T-helper 2 cell treated with Interferon-gamma antibody and Interleukin-4, amounts not matched to agents 5 μg/mL and 100 μg/mL, for 36 hours (primary cell): ENCODE results near the gene RBMS2.
"Not testable (repeated sequence)": the region's sequence is repeated elsewhere in the genome, so short reads cannot be mapped to it uniquely, and the experiment has no call there.

Experiments
- DNase-seq: peaks from one replicate; pipeline ENCODE4 v3.0.0; 2021; ENCODE audit warnings: low spot score
- H3K27ac Mint-ChIP-seq: one replicate; pipeline ENCODE4 v1.8.0; 2021; ENCODE audit warnings: mild to moderate bottlenecking, mixed read lengths
- H3K27me3 Mint-ChIP-seq: one replicate; pipeline ENCODE4 v1.8.0; 2021; ENCODE audit warnings: low read depth, mixed read lengths
- H3K36me3 Mint-ChIP-seq: one replicate; pipeline ENCODE4 v1.8.0; 2021; ENCODE audit warnings: low read depth, mixed read lengths
- H3K4me1 Mint-ChIP-seq: one replicate; pipeline ENCODE4 v1.8.0; 2021; ENCODE audit warnings: low read depth, mixed read lengths
- H3K4me3 Mint-ChIP-seq: one replicate; pipeline ENCODE4 v1.8.0; 2022; ENCODE audit warnings: mild to moderate bottlenecking, moderate library complexity, mixed read lengths
- H3K9me3 Mint-ChIP-seq: one replicate; pipeline ENCODE4 v1.8.0; 2021; ENCODE audit warnings: mixed read lengths

RBMS2 gene

DNA sequence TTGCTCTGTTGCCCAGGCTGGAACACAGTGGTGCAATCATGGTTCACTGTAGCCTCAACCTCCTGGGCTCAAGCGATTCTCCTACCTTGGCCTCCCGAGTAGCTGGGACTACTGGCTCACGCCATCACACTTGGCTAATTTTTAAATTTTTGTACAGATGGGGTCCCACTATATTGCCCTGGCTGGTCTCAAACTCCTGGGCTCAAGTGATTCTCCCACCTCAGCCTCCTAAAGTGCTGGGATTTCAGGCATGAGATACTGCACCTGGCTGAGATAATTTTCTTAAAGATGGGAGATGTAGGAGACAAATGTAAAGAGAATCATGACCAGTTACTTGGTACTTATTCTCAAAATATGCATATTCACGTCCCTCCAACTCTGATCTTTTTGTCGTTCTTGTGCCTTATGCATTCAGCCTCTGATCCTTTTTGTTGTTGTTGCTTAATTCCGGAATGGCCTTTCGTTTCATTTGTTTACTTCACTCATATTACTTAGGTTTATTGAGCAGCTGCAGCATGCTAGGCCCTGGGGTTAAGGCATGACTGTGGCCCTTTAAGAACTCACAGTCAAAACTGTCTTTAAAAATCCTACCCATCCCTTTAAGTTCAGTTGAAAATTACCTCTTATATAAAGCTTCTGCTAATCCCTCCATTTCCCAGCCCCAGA lies 8.9 kb downstream of the RBMS2 start:
- no peak overlapping the region for H3K27ac Mint-ChIP-seq
- no peaks in the 10 kb centered on the region for H3K4me1 Mint-ChIP-seq
- no peaks in the 10 kb centered on the region for H3K27me3 Mint-ChIP-seq
- no peaks in the 10 kb centered on the region for H3K9me3 Mint-ChIP-seq
- no peaks in the 10 kb centered on the region for H3K36me3 Mint-ChIP-seq
- DNase-seq: no peak
- H3K4me3 Mint-ChIP-seq: no peak overlapping the region

DNA sequence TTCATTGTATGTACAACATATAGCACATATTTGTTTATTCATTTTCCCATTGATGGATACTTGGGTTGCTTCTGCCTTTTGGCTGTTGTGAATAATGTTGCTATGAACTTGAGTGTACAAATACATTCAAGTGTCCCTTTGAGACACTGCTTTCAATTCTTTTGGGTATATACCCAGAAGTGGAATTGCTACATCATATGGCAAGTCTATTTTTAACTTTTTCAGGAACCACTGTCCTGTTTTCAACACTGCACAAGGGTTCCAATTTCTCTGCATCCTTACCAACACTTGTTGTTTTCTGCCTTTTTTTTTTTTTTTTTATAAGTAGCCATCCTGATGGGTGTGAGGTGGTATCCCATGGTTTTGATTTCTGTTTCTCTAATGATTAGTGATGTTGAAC lies 15.9 kb downstream of the RBMS2 start:
- Mint-ChIP-seq H3K9me3 (no peaks in the 10 kb centered on the region), H3K4me3 (no peak overlapping the region), H3K4me1 (no peaks in the 10 kb centered on the region), H3K27me3 (no peaks in the 10 kb centered on the region), H3K36me3 (no peaks in the 10 kb centered on the region), H3K27ac (no peak overlapping the region)
- no peak for DNase-seq

DNA sequence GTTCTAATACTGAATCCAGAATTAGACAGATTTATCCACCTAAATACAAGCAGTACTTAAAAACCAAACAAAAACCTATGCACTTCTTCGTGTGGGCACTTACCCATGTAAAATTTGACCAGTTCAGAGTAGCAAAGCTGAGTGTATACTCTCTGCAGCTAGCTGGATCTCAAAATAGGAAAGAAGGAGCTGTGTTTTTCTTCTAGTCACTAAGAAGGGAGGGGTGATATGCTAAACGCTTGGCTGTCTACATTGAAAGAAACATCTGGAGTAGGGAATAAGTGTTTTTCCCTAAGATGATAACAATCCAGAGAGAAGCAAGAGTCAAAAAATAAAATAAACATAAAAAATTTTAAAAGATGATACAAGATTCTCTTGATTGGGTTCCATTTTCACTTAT lies 20.0 kb downstream of the RBMS2 start:
- Mint-ChIP-seq H3K36me3 (no peaks in the 10 kb centered on the region), H3K27ac (no peak overlapping the region), H3K4me1 (no peaks in the 10 kb centered on the region), H3K27me3 (no peaks in the 10 kb centered on the region), H3K9me3 (no peaks in the 10 kb centered on the region), H3K4me3 (no peak overlapping the region)
- DNase-seq: no peak

DNA sequence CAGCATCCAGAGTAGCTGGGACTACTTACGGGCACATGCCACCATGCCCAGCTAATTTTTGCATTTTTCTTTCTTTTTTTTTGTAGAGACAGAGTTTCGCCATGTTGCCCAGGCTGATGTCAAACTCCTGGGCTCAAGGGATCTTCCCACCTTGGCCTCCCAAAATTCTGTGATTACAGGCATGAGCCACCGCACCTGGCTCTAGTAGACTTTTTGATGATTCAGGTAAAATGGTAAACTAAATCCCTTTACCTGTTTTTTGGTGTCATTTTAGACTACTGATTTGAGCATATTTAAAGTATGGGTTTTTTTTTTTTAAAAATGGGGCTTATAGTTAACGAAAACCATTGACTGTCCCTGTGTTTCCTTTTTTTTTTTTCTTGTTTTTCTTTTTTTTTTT lies 20.5 kb downstream of the RBMS2 start:
- Mint-ChIP-seq H3K4me1 (no peaks in the 10 kb centered on the region), H3K27ac (no peak overlapping the region), H3K27me3 (no peaks in the 10 kb centered on the region), H3K9me3 (no peaks in the 10 kb centered on the region), H3K36me3 (no peaks in the 10 kb centered on the region), H3K4me3 (no peak overlapping the region)
- no peak for DNase-seq

DNA sequence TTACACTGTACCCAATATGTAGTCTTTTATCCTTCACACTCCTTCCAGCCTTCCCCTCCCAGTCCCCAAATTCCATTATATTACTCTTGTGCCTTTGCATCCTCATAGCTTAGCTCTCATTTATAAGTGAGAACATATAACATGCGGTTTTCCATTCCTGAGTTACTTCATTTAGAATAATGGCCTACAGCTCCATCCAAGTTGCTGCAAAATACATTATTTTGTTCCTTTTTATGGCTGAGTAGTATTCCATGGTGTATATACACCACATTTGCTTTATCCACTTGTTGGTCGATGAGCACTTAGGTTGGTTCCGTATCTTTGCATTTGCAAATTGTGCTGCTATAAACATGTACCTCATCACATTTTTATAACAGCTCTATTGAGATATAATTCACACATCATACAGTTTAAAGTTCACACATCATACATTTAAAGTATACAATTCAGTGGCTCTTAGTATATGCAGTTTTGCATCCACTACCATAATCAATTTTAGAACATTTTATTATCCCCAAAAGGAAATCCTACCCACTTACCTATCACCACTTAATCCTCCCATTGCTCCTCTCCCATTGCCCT lies 23.5 kb downstream of the RBMS2 start:
- DNase-seq: no peak
- Mint-ChIP-seq H3K9me3 (no peaks in the 10 kb centered on the region), H3K27me3 (no peaks in the 10 kb centered on the region), H3K27ac (no peak overlapping the region), H3K4me3 (no peak overlapping the region), H3K36me3 (no peaks in the 10 kb centered on the region), H3K4me1 (no peaks in the 10 kb centered on the region)

DNA sequence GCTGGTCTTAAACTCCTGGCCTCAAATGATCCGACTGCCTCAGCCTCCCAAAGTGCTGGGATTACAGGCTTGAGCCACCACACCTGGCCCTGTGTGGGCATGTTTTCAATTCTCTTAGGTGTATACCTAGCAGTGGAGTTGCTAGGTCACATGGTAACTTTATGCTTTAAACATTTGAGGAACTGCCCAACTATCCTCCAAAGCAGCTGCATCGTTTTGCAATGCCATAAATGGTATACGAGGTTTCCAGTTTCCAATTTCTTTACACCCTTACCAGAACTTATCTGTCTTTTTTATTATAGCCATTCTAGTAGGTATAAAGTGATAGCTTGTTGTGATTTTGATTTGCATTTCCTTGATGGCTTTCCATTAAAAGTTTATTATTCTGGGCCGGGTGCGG lies 25.1 kb downstream of the RBMS2 start:
- H3K4me3 Mint-ChIP-seq: no peak overlapping the region
- no peak overlapping the region for H3K27ac Mint-ChIP-seq
- no peaks in the 10 kb centered on the region for H3K4me1 Mint-ChIP-seq
- DNase-seq: no peak
- no peaks in the 10 kb centered on the region for H3K36me3 Mint-ChIP-seq
- H3K9me3 Mint-ChIP-seq: no peaks in the 10 kb centered on the region
- no peaks in the 10 kb centered on the region for H3K27me3 Mint-ChIP-seq

DNA sequence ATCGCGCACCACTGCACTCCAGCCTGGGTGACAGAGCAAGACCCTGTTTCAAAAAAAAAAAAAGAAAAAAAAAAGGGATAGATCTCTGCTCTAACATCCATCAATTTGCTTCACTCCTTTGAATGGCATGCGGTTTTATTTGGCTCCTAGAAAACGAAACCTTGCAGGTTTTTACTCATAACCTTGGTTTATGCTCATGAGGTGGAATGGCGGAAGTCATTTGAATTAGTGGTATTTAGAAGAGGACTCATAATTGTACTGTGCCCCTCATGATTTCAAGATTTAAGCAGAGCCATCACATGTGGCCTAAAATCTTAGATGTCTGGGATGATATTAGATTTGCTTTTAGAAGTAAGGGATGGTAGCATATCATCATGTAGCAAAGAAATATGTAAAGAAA lies 29.4 kb downstream of the RBMS2 start:
- DNase-seq: no peak
- Mint-ChIP-seq H3K4me3 (no peak overlapping the region), H3K36me3 (no peaks in the 10 kb centered on the region), H3K27me3 (no peaks in the 10 kb centered on the region), H3K4me1 (no peaks in the 10 kb centered on the region), H3K27ac (no peak overlapping the region), H3K9me3 (no peaks in the 10 kb centered on the region)

DNA sequence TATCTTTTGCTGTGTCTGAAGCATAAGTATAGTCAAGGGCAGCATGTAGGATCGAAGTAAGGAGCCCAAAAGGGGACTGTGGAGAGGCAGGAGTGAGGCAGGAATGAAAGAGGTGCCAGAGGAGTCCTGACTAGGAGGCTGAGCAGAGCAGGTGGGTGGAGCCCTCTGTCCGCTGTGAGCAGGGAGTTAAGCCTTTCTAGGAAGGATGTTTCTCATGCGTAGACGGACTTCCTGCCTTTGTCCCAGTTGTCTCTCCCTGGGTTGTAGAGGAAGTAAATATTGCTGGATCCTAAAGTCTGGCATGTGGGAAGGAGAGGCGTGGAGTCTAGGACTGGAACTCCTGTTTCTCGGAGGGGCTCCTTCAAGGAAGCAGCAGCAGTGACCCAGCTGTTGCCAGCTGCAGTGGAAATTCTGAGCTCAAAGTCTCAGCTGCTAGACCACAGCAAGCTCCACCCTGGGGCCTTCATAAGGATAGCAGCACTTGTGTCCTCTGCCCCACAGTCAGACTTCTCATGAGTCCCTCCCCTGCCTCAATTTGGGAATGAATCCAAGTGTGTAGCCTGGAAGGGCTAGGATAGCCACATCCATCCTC lies 44.0 kb downstream of the RBMS2 start:
- peak; percentile 35 for DNase-seq
- peak overlapping the region; percentile 64 for H3K4me3 Mint-ChIP-seq
- peak overlapping the region; percentile 40 for H3K27ac Mint-ChIP-seq
- no peaks in the 10 kb centered on the region for H3K27me3 Mint-ChIP-seq
- H3K4me1 Mint-ChIP-seq: peaks cover 20% of the 10 kb centered on the region
- no peaks in the 10 kb centered on the region for H3K36me3 Mint-ChIP-seq
- no peaks in the 10 kb centered on the region for H3K9me3 Mint-ChIP-seq

DNA sequence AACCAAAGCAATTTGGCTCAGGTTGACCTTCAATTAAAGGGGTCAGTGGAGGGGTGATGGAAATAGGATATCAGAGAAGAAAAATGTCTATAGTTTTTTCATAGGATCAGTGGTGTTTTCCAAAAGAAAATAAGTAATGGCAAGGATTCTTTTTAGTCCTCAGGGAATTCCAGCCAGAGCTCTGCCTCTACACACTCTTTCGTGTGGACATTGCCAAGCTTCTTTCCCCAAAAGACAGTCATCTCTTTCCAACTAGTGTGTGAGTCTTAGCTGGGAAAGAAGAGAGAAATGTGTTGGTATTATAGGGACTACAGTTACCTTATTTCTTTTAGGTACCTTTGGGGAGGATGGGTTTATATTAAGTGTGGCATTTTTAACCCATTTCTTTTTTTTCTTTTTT lies 46.5 kb downstream of the RBMS2 start:
- H3K27me3 Mint-ChIP-seq: no peaks in the 10 kb centered on the region
- H3K36me3 Mint-ChIP-seq: no peaks in the 10 kb centered on the region
- no peak for DNase-seq
- no peaks in the 10 kb centered on the region for H3K9me3 Mint-ChIP-seq
- no peak overlapping the region for H3K27ac Mint-ChIP-seq
- H3K4me3 Mint-ChIP-seq: no peak overlapping the region
- H3K4me1 Mint-ChIP-seq: peaks cover 20% of the 10 kb centered on the region

DNA sequence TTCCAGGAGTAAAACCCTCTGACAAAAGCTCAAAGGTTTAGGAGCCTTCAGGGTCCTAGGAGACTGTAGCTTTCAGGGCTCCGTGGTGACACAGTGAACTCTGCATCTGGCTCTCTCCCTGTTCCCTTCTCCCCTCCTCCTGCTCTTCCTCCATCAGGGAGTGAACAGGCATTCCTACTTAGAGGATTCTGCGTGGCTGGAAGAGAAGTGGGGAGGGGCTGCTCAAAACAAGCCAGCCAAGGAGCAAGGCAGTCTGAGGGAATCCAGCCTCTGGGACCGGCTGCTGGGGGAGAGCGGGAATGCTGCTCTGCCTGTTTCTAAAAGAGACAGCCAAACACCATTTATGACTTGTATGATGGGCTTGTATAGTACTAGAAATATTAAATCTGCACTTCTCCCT lies 49.5 kb downstream of the RBMS2 start:
- Mint-ChIP-seq H3K27me3 (no peaks in the 10 kb centered on the region), H3K9me3 (no peaks in the 10 kb centered on the region), H3K4me1 (peaks cover 11% of the 10 kb centered on the region), H3K4me3 (no peak overlapping the region), H3K27ac (no peak overlapping the region), H3K36me3 (no peaks in the 10 kb centered on the region)
- no peak for DNase-seq

DNA sequence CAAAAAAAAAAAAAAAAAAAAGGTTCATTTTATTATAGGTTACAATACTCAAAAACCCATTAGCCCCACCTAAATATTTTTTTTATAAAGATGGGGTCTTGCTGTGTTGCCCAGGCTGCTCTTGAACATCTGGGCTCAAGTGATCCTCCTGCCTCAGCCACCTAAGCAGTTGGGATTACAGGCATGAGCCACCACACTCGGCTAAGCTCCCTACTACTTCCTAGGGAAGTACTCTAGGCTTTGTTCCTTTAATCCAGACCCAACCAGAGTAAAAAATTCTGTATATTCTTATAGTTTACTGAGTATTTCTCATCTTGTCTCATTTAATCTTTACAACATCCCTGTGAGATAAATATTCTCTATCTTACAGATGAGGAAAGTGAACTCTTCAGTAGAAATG lies 50.7 kb downstream of the RBMS2 start:
- no peaks in the 10 kb centered on the region for H3K27me3 Mint-ChIP-seq
- H3K27ac Mint-ChIP-seq: no peak overlapping the region
- H3K4me1 Mint-ChIP-seq: peaks cover 11% of the 10 kb centered on the region
- H3K9me3 Mint-ChIP-seq: no peaks in the 10 kb centered on the region
- H3K36me3 Mint-ChIP-seq: no peaks in the 10 kb centered on the region
- no peak overlapping the region for H3K4me3 Mint-ChIP-seq
- DNase-seq: no peak

DNA sequence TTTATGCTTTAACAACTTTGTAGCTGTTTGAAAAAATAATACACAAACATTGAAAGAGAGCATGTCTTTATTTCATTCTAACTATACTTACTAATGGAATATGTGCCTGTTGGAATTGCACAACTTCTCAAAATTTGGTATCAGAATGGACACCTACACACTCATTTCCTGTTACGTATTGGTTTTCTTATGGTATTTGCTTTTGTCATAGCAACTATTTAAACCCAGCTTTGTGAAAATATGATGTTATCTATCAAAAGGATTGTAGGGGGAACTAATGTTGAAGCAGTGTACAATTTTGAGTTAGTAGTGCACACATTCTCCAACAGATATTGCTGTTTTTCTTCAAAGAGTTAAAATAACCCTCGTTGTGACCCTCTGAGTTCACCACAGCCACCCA lies 52.6 kb downstream of the RBMS2 start:
- Mint-ChIP-seq H3K27me3 (no peaks in the 10 kb centered on the region), H3K4me1 (peaks cover 9% of the 10 kb centered on the region), H3K4me3 (no peak overlapping the region), H3K36me3 (no peaks in the 10 kb centered on the region), H3K27ac (no peak overlapping the region), H3K9me3 (no peaks in the 10 kb centered on the region)
- no peak for DNase-seq

DNA sequence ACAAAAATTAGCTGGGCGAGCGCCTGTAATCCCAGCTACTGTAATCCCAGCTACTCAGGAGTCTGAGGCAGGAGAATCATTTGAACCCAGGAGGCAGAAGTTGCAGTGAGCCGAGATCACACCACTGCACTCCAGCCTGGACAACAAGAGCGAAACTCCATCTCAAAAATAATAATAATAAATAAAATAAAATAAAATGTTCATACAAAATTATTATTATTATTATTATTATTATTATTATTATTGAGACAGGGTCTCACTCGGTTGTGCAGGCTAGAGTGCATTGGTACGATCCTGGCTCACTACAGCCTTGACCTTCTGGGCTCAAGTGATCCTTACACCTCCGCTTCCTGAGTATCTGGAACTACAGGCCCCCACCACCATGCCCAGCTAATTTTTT lies 55.6 kb downstream of the RBMS2 start:
- H3K27ac Mint-ChIP-seq, H3K36me3 Mint-ChIP-seq, H3K4me3 Mint-ChIP-seq, H3K27me3 Mint-ChIP-seq, H3K9me3 Mint-ChIP-seq, DNase-seq: not testable (repeated sequence)
- H3K4me1 Mint-ChIP-seq: peaks cover 15% of the 10 kb centered on the region

DNA sequence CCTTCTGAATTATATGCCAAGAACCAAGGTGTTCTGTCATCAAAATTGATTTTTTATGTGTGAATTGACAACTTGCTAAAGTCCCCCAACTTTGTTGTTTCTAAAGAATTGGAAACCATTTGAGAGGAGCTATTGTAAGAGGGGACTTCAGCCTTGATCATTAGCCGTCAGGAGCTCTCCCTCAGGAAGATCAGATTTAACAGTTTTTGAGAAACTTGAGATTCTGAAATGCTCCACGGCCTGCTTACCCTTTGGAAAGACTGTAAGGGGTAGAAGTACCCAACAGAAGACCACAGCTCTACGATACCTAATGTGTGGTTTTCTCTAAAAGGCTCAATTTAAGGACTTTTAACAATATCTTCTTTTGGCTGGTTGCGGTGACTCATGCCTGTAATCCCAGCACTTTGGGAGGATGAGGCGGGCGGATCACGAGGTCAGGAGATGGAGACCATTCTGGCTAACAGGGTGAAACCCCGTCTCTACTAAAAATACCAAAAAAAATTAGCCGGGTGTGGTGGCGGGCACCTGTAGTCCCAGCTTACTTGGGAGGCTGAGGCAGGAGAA lies 57.4 kb downstream of the RBMS2 start:
- no peak for DNase-seq
- Mint-ChIP-seq H3K4me3 (no peak overlapping the region), H3K27me3 (no peaks in the 10 kb centered on the region), H3K4me1 (peaks cover 16% of the 10 kb centered on the region), H3K27ac (no peak overlapping the region), H3K9me3 (no peaks in the 10 kb centered on the region), H3K36me3 (peaks cover 5% of the 10 kb centered on the region)
